GM10248 (cell line): ENCODE measurements around the gene MOB3A.
"Not testable (repeated sequence)": the region's sequence is repeated elsewhere in the genome, so short reads cannot be mapped to it uniquely, and the experiment has no call there.

Experiments used
- CTCF ChIA-PET: fragments of 300-600 bp; sonication (Branson Sonifier 250); formaldehyde crosslinking; extraction: SDS; loops from one replicate; lab custom pipeline; 2021; ENCODE audit warnings: antibody characterized with exemption; lab: Yijun Ruan, JAX
- POLR2A ChIA-PET: fragments of 350-650 bp; sonication (Branson Sonifier 250); formaldehyde crosslinking; extraction: SDS; loops from one replicate; lab custom pipeline; 2020; ENCODE audit warnings: antibody characterized with exemption; lab: Yijun Ruan, JAX
- DNase-seq: peaks from one replicate; pipeline ENCODE4 v3.0.0; 2012; ENCODE audit errors: extremely low spot score
- TF ChIP-seq, protein P1 (sequence below): IDR thresholded peaks from 2 replicates; pipeline ENCODE4 v1.5.1; 2012; ENCODE audit warnings: mild to moderate bottlenecking, low read depth; ENCODE audit errors: extremely low read depth, missing control alignments, control extremely low read depth

MOB3A gene

DNA sequence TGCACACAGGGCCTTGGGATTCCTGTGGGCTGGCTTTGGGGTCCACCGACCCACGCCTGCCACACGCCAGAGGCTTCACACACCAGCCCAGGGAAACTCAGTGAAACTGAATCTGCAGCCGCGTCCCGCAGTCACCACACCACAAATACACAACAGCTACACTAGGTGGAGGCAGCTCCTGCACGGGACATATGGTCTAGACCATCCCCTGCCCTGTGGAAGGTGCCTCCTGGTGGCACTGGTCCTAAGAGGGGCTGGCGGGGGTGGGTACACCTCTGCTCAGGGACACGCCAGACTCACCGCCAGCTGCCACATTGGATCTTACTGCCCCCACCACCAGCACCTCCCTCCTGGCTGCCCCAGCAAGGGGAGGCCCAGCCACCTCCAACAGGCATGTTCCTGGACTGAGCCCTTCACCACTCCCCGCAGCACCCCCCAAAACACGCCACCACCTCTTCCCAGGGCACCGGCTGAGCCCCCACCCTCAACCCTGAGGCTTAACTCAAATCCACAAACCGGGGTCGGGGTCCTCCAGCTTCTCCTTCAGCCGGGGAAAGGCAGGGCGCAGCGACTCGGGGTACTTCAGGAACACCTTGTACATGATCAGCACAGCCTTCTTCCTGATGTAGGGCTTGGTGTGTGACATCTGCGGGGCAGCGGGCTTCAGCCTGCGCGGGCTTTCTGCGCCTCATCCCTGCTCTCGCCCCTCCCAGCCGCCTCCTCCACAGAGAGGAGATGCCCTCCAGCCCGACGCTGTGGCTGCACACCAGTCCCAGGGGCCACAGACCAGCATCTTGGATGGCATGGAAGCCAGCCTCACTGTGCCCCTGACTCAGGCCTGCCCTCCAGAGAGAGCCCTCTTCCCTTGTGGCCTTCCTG is 34.0 kb upstream of the MOB3A start:
- no peak for DNase-seq
- TF ChIP-seq, protein P1, sequence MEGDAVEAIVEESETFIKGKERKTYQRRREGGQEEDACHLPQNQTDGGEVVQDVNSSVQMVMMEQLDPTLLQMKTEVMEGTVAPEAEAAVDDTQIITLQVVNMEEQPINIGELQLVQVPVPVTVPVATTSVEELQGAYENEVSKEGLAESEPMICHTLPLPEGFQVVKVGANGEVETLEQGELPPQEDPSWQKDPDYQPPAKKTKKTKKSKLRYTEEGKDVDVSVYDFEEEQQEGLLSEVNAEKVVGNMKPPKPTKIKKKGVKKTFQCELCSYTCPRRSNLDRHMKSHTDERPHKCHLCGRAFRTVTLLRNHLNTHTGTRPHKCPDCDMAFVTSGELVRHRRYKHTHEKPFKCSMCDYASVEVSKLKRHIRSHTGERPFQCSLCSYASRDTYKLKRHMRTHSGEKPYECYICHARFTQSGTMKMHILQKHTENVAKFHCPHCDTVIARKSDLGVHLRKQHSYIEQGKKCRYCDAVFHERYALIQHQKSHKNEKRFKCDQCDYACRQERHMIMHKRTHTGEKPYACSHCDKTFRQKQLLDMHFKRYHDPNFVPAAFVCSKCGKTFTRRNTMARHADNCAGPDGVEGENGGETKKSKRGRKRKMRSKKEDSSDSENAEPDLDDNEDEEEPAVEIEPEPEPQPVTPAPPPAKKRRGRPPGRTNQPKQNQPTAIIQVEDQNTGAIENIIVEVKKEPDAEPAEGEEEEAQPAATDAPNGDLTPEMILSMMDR, result no peak
- CTCF ChIA-PET, result no interaction called here
- POLR2A ChIA-PET, result no interaction called here

DNA sequence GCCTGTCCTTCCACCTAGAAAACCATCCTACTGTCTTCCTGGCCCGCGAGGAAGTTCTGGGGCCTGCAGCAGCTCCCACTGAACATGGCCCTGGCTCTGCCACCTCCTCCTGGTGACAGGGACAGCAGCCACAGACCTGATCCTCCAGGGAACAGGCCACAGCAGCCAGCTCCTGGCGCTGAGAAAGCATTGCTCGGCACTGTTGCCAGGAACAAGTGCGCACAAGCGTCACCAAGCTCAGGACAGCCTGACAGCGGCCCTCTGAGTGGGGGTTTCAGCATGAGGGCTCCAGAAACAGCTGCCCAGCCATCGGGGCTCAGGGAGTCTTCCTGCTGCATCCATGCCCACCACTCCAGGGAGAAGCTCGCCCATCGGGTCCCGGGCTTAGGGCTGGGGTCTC is 33.4 kb upstream of the MOB3A start:
- TF ChIP-seq, protein P1, result no peak
- POLR2A ChIA-PET, result no interaction called here
- no peak for DNase-seq
- CTCF ChIA-PET, result no interaction called here

DNA sequence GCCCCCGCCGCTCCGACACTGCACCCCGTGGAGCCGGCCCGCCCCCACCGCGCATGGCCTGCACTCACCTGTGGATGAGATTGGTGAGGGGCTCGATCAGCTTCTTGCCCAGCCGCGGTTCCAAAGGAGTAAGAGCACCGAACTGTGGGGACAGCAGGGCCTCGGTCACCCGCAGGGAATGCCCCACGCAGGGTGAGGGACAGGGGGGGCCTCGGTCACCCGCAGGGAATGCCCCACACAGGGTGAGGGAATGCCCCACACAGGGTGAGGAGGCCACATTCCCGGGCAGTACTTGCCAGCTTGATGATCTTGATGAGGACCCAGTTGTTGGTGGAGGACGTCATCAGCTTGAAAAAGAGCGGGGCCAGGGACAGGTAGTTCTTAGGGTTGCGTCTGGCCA is 32.9 kb upstream of the MOB3A start:
- ChIA-PET CTCF (no interaction called here), POLR2A (no interaction called here)
- no peak for DNase-seq
- TF ChIP-seq, protein P1, result no peak

DNA sequence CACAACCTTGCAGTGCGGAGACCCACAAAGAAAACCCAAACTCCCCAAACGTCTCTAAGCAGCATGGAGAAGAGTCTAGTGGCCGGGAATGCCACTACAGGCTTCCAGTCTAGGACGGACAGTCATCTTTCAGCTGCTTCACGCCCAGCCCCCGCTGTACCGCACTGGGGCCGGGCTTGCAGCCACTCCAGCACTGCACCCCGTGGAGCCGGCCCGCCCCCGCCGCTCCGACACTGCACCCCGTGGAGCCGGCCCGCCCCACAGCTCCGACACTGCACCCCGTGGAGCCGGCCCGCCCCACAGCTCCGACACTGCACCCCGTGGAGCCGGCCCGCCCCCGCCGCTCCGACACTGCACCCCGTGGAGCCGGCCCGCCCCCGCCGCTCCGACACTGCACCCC is 32.1 kb upstream of the MOB3A start:
- POLR2A ChIA-PET, CTCF ChIA-PET, DNase-seq: not testable (repeated sequence)

DNA sequence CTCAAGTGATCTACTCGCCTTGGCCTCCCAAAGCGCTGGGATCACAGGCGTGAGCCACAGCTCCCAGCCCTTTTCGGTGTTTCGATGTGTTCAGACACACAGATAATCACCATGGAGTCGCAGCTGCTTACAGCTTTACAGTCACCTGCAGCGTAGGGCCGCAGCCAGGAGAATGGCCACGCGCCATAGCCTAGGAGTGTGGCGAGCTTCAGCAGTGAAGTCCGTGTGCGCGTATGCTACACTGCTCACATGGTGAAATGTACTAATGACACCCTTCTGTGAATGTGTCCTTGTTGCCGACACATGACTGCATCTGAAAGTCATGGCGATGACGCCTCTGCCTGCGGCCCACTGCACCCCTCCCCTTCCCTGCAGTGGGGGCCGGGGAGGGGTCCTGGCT is 31.6 kb upstream of the MOB3A start:
- CTCF ChIA-PET, result no interaction called here
- DNase-seq, result no peak
- TF ChIP-seq, protein P1, result no peak
- POLR2A ChIA-PET, result no interaction called here

DNA sequence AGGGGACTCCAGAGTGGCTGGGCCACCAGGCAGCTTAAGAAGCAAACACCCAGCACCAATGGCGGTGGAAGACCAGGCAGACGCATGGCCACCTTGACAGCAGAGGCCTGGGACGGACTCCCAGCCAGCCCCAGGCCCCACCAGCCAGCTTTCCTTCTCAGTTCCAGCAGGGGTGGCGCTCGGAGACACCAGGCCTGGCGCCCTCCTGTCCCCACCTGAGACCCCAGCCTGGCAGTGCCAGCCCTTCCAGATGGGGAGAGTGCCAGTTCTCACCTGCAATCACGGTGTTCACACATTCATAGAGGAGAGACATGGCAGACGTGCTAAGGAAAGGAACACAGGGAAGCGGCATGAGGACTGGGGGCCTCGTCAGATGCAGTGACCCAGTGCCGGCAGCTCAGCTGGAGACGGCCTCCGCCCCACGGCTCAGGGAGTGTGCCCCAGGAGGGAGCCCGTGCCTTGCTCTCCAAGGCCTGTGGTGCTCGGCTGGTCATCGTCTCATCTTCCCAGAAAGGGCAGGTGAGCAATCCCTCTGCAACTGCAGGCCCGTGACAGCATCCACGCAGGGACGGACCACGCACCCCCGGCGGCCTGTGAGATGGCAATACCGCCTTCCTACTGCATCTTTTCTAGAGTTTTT is 30.9 kb upstream of the MOB3A start:
- TF ChIP-seq, protein P1, result no peak
- CTCF ChIA-PET, result no interaction called here
- no peak for DNase-seq
- POLR2A ChIA-PET, result no interaction called here

DNA sequence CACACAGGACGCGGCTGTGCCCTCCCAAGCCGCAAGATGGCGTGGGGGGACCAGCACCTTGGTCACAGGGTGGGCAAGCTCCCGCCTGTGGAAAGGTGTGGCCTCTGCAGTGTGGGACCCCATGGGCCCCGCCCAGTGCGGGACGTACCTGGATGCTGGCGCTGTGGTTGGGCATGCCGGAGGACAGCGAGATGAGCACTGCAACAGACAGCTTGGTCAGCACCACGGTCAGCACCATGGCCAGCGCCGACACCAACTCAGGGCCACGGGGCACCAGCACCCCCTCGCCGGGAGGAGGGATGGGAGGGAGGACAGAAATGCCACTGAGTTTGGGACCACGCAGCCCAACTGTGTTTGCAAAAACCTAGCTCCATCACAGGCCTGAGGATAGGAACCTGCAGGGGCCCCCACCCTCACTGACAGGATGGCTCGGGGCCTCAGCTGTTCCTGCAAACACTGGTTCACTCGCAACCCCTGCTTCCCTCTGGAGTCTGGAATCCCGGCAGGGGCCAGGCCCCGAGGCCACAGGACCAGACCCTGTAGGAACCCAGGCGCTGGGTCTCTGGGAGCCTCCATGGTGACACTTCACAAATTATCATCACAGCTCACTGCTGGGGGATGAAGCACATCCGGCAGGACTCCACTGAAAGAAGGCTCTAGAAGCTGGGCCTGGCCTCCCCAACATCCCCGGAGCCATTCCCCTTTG is 27.7 kb upstream of the MOB3A start:
- CTCF ChIA-PET, result no interaction called here
- TF ChIP-seq, protein P1, result no peak
- POLR2A ChIA-PET, result interaction anchor here (0.5 to 0.6 kb wide), 2 partner anchors 31 to 35 kb away, joined by 6 read pairs; no protein-coding TSS in a partner anchor
- no peak for DNase-seq
